ENCODE data around the gene KLHL22.
"Not testable (repeated sequence)": the region's sequence is repeated elsewhere in the genome, so short reads cannot be mapped to it uniquely, and the experiment has no call there.

KLHL22 gene

DNA sequence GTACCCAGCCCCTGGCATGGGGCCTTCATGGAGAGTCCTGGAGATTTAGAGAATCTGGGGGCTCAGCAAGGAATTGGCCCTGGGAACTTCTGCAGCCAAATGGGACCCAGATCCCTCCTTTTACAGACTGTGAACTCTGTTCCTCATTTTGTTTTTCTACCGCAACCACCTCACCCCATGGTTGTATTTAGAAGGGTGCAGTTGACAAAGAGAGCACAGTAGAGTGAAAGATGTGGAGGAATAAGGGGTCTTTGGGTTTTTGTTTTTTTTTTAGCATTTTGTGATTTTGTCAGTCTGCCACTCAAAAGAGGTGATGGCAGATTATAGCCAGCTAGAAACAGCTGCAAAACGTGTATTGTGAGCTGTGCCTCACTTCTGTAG is 99.7 kb downstream of the KLHL22 start:
- no peak for DNase-seq

DNA sequence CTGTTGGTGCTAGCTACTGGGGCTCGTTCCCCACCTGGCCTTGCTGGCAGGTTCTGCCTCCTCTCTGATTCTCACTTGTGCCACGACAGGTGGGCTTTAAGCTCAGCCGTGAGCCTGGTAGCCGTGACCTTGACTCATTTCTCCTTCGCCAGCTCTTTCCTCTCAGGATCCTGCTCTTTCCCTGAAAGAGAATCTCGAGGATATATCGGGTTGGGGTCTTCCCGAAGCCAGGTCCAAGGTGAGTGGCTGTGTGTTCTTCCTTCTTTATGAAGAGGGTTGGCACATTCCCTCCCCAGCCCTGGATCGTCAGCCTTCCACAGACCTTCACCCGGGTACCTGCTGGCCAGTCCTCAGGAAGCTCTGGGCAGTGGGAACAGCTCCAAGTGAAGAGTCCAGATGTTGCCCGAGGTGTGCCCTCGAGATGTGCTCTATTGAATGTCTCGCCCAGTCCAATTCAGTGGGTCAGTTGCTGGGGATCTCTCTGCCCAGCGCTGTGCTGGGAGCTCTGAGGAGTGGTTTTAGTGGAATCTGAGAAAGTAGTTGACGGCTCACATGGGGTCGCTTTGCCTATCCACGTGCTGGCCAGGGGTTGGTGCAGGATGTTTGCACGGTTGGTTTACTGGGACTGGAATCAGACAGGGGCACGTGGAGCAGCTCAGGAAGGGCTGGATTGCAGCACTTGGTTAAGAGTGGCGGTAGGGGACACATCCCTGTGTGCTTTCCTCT is 100.3 kb downstream of the KLHL22 start:
- DNase-seq: no peak

DNA sequence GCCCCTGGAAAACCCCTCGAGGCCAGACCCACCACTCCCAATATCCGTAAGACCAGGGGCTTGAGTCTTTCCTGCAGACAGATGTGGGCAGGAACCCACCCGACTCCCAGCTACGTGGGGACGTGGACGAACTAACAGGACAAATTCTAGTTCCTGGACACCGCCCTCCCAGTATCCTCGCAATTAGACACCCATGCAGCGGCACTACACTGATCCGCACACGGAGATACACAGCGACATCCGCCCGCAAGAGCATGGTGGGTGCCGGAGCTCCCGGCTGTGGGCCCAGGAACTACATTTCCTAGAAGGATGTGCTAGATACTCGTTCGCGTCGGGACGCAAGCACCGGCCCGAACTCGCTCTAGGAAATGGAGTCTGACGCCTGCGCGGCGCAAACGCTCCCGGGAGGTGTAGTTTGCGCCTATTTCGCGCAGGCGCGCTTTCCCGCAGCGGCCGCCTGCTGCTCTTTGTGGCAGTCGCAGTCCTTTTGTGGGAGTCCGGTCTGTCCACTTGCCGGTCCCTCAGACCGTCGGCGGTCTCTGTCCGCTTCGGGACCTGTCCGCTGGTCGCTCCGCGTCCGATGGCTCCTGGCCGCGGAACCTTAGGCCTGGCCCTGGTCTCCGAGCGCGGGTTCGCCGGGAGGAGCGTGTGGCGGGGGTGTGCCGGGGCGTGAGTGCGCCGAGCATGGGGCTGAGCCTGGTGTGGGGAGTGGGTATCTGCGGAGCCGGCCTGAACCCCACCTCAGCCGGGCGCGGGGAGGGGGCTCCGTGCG is 101.7 kb downstream of the KLHL22 start, which contains the start of gene ZNF74:
TSS of gene ZNF74 (plus strand) at position 447 of the 772 bp plus-strand sequence. CDS start 478 bp downstream, outside the sequence.
- peak in 1 of 2 experiments; percentile 71 for DNase-seq

DNA sequence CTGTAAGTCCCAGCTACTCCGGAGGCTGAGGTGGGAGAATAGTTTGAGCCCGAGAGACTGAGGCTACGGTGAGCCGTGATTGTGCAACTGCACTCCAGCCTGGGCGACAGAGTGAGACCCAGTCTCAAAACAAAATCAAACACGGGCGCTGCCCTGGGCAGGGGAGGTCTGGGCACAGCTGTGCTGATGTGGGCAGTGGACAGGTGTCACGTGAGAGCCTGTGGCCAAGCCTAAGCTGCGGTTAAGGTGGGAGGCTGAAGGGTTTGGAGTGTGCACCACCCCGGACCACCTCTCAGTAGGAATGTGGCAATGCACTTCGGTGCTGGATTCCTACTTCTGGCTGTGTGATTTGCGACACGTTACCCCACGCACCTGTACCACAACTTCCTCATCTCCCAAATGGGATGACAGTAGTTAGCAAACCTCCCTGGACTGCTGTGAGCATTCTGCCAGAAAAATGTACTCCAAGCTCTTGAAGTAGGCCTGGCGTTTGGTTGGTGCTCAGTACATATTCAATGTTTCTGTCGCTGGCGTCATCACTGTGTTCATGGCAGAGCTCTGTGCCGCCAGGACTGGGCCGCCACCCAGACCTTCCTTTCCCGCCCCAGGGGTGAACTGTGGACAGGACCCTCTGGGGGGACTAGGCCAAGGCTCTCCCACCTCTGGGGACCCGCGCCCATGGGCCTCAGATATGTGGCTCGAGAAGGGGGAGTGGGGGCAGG is 102.5 kb downstream of the KLHL22 start:
- no peak for DNase-seq

DNA sequence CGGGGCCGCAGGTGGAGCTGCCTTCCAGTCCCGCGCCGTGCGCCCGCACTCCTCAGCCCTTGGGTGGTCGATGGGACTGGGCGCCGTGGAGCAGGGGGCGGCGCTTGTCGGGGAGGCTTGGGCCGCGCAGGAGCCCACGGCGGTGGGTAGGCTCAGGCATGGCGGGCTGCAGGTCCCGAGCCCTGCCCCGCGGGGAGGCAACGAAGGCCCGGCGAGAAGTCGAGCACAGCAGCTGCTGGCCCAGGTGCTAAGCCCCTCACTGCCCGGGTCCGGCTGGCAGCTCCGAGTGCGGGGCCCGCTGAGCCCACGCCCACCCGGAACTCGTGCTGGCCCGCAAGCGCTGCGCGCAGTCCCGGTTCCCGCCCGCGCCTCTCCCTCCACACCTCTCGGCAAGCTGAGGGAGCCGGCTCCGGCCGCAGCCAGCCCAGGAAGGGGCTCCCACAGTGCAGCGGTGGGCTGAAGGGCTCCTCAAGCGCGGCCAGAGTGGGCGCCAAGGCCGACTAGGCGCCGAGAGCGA is 103.2 kb downstream of the KLHL22 start:
- not testable (repeated sequence) for DNase-seq
